Dendritic cell treated with granulocyte-macrophage colony-stimulating factor and Interleukin-4, amounts not matched to agents 40 ng/mL and 50 ng/mL, for 4 days (primary cell): ENCODE data around the gene C18orf32.
"Not testable (repeated sequence)": the region's sequence is repeated elsewhere in the genome, so short reads cannot be mapped to it uniquely, and the experiment has no call there.

Experiments used
- H3K27ac Mint-ChIP-seq: one replicate; pipeline ENCODE4 v1.8.0; 2022; ENCODE audit warnings: mild to moderate bottlenecking, mixed read lengths
- H3K27me3 Mint-ChIP-seq: one replicate; pipeline ENCODE4 v1.8.0; 2022; ENCODE audit warnings: mild to moderate bottlenecking, mixed read lengths
- H3K36me3 Mint-ChIP-seq: one replicate; pipeline ENCODE4 v1.8.0; 2022; ENCODE audit warnings: low read depth, mixed read lengths
- H3K4me1 Mint-ChIP-seq: one replicate; pipeline ENCODE4 v1.8.0; 2022; ENCODE audit warnings: low read depth, mixed read lengths
- H3K4me3 Mint-ChIP-seq: one replicate; pipeline ENCODE4 v1.8.0; 2022; ENCODE audit warnings: mild to moderate bottlenecking, moderate library complexity, mixed read lengths
- H3K9me3 Mint-ChIP-seq: one replicate; pipeline ENCODE4 v1.8.0; 2022; ENCODE audit warnings: mixed read lengths
- intact Hi-C: fragments of 100-400 bp; cut with micrococcal nuclease; formaldehyde crosslinking; loops from one replicate; pipeline ENCODE4 v1.15.0; 2022

C18orf32 gene

DNA sequence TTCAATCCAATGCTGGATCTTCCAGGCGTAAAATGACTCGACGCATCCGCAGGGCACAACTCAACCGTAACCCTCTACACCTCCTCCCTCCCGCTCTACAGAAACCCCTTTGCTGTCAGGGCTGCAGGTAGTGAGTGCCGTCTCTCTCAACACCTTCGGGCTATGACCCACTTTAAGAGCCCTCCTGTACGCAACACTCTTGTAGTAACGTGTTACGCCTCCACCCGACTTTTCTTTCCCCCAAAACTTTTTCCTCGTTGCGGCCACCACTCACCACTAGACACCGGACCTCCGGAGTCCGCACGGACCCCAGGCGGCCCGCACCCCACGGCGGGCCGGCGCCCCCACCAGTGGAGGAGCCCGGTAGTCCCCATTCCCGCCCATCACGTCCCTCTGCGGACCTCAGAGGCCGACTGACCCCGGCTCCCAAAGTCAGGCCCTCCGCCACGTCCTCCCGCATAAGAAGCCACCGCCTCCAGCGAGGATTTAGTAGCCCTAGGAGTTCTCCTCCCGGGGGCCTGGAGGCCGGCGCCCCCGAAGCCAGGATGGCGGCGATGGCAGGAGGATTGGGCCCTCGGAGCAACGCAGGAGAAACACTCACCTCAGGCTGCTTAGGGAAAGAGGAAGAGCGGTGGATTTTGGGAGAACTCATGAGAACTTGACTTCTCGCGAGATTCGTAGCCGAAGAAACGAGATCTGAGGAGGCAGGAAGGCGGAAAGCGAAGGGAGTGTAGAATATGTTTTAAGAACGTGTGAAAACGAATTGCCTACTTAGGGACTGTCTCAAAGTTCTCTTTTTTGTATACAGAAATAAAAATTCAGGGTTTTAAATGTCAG is 5.0 kb upstream of the C18orf32 start, which contains the start of gene RPL17:
Gene RPL17 (minus strand): TSS at position 609 of the 837 bp plus-strand sequence.
- peaks cover 54% of the 10 kb centered on the region for H3K36me3 Mint-ChIP-seq

DNA sequence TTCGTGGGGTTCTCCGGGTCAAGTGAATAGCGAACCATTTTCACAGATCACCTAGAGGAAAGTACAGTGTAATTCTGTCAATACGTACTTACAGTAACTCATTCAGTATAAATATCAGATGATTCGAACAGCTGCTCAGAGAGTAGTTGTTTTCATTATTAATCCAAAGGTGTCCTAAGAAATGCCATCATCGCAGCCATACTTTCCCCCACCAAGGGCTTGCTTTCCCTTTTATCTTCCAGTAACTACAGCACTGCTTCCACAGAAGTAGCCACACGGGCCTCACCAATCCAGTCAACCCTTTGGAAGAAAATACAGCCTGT is 4.5 kb upstream of the C18orf32 start:
- peak overlapping the region; percentile 94 for H3K4me3 Mint-ChIP-seq
- H3K9me3 Mint-ChIP-seq = no peaks in the 10 kb centered on the region
- peaks cover 55% of the 10 kb centered on the region for H3K4me1 Mint-ChIP-seq
- peaks cover 6% of the 10 kb centered on the region for H3K27me3 Mint-ChIP-seq
- peak overlapping the region; percentile 98 for H3K27ac Mint-ChIP-seq
- intact Hi-C loops = loop anchor here (10.0 kb wide), 2 partner anchors 793 to 1543 kb away; partner anchors contain the start of genes CXXC1, MBD1 and SMAD4
- H3K36me3 Mint-ChIP-seq = peaks cover 60% of the 10 kb centered on the region

More for the DNA sequence above, 5.0 kb upstream of the C18orf32 start, which contains the start of gene RPL17:
- Mint-ChIP-seq H3K4me3 (peak within 1 kb of the TSS; percentile 94), H3K9me3 (no peaks in the 10 kb centered on the region), H3K4me1 (peaks cover 55% of the 10 kb centered on the region), H3K27me3 (peaks cover 6% of the 10 kb centered on the region), H3K27ac (peak within 1 kb of the TSS; percentile 98)
- intact Hi-C loops = loop anchor here (1.0 to 10.0 kb wide), 3 partner anchors 32 to 1543 kb away; partner anchors contain the start of genes CXXC1, DYM, MBD1 and SMAD4

DNA sequence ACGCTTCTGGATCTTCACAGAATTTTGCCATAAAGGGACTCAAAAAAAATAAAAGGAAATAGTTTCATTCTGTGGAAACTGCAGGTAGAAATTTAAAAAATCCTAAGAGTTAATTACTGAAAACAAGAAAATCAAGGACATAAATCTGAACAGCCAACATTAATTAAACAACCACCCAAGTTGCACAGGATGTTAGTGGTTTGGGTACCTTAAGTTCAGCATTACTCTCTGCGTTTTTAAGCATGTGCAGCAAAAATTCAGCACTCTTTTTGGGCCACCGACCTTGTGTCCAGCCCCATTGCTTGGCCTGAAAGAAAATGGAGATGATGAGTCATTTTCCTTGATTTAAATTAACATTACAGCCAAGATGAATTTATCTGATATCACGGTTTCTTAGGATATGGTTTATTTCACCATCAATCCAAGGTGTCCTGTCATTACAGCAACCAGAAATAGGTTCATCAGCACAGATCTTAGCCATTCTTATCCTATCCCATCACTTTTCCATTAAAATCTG is 3.3 kb upstream of the C18orf32 start:
- Mint-ChIP-seq H3K4me1 (peaks cover 64% of the 10 kb centered on the region), H3K27ac (no peak overlapping the region), H3K4me3 (peak overlapping the region; percentile 6), H3K36me3 (peaks cover 62% of the 10 kb centered on the region), H3K9me3 (no peaks in the 10 kb centered on the region), H3K27me3 (peaks cover 5% of the 10 kb centered on the region)
- intact Hi-C loops = loop anchor here (10.0 kb wide), 2 partner anchors 794 to 1544 kb away; partner anchors contain the start of genes CXXC1, MBD1 and SMAD4

DNA sequence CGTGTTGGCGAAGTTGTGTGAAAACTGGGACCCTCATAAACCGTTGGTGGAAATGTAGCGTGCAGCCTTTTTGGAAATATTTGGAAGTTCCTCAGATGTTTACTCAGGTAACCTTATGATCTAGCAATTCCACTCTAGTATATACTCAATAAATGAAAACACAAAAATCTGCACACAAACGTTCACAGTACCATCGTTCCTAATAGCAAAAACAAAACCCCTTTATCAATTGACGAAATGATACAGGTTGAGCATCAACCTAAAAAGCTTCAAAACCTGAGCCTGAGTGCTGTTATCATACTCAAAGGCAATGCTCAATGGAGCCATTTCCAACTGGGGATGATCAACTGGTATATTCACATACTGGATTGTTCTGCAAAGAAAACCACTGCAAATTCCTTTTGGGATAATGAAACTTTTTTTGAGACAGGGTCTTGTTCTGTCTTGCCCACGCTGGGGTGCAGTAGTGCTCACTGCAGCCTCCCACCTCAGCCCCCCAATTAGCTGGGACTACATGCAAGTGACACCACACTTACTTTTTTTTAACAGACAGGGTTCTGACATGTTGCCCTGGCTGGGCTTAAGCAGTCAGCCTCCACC is 777 bp upstream of the C18orf32 start:
- H3K4me3 Mint-ChIP-seq = peak overlapping the region; percentile 89
- intact Hi-C loops = loop anchor here (1.0 to 10.0 kb wide), 4 partner anchors 28 to 1556 kb away; partner anchors contain the start of genes ACAA2, DYM and SMAD2
- H3K27me3 Mint-ChIP-seq = no peaks in the 10 kb centered on the region
- H3K9me3 Mint-ChIP-seq = no peaks in the 10 kb centered on the region
- peak overlapping the region; percentile 92 for H3K27ac Mint-ChIP-seq
- peaks cover 53% of the 10 kb centered on the region for H3K4me1 Mint-ChIP-seq
- H3K36me3 Mint-ChIP-seq = peaks cover 71% of the 10 kb centered on the region

DNA sequence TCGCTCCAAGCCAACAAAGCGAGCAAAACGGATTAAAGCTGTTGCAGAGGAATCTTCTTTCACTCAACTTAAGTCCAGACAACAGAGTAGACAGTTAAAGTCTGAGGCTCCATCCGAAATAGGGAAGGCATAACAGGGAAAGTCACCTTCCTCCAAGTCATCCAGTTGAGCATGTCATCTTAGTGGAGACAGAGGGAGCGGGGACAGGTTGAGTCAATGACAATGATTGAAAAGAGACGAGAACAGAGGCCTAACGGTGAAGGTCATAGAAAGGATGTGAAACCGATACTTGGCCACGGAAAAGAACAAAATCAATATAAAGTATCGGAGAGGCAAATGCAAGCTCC is 455 bp downstream of the C18orf32 start:
- Mint-ChIP-seq H3K27me3 (no peaks in the 10 kb centered on the region), H3K36me3 (peaks cover 74% of the 10 kb centered on the region), H3K9me3 (no peaks in the 10 kb centered on the region), H3K4me3 (peak overlapping the region; percentile 89), H3K27ac (peak overlapping the region; percentile 92), H3K4me1 (peaks cover 54% of the 10 kb centered on the region)
- intact Hi-C loops = loop anchor here (2.0 to 10.0 kb wide), 3 partner anchors 326 to 1554 kb away; partner anchors contain the start of genes ACAA2 and SMAD2

DNA sequence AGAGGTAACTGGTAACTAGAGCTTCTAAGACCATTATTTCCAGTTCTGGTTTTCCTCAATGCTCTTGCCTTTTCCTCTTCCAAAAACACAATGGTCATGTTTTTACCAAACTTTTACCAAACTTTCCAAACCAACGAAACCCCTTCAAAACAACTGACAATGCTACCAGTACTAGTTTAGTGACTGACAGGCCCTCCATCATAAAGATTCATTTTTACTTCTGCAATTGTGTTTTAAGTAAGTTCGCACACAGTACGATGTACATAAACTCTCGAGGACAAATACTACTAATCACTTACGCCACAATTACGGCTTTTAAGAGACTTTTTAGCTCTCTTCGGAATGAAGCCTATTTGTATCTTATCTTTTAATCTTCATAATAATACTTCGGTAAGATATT is 900 bp downstream of the C18orf32 start:
- Mint-ChIP-seq H3K36me3 (peaks cover 74% of the 10 kb centered on the region), H3K4me1 (peaks cover 51% of the 10 kb centered on the region), H3K27me3 (no peaks in the 10 kb centered on the region), H3K9me3 (no peaks in the 10 kb centered on the region), H3K27ac (peak overlapping the region; percentile 92), H3K4me3 (peak overlapping the region; percentile 89)
- intact Hi-C loops = loop anchor here (2.0 to 10.0 kb wide), 3 partner anchors 327 to 1554 kb away; partner anchors contain the start of genes ACAA2 and SMAD2

DNA sequence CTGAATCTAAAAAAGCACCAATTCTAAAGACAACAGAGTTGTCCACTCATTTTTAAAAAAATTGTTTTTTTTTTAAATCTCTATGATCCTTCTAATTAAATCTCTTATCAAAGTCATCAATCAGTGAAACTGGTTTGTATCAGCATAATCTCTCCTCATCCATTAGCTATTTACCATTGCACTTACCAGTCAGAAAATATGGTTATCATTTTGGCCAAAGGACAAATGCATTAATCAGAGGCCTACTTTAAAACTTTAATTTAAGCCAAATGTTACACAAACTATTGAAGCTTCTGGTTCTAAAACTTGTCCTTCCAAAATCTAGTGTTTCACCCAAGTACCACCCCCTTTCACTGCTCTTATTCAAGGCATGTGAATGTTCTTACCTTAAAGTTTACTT is 3.8 kb downstream of the C18orf32 start:
- H3K27me3 Mint-ChIP-seq = no peaks in the 10 kb centered on the region
- peak overlapping the region; percentile 76 for H3K27ac Mint-ChIP-seq
- H3K4me1 Mint-ChIP-seq = peaks cover 25% of the 10 kb centered on the region
- H3K9me3 Mint-ChIP-seq = no peaks in the 10 kb centered on the region
- intact Hi-C loops = loop anchor here (10.0 kb wide), 1 partner anchor 938 kb away; no protein-coding TSS in a partner anchor
- no peak overlapping the region for H3K4me3 Mint-ChIP-seq
- peaks cover 70% of the 10 kb centered on the region for H3K36me3 Mint-ChIP-seq

DNA sequence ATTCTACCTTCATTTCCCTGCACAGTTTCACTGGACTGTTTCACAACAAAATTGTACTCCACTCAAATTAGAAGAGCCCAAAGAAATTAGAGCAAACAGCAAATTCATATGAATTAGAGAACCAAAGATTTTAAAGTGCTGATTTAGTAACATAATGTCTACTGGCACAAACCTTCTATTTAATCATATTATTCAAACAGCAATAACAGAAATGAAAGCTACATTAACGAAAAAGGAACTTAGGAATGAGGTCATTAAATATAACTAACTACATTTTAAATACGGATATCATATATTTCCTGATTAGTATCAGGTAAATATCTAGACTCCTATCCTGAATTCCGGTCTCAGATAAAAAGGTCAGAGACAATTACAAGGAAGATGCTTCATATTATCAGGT is 5.1 kb downstream of the C18orf32 start:
- H3K36me3 Mint-ChIP-seq = peaks cover 58% of the 10 kb centered on the region
- peak overlapping the region; percentile 76 for H3K27ac Mint-ChIP-seq
- intact Hi-C loops = loop anchor here (10.0 kb wide), 1 partner anchor 937 kb away; no protein-coding TSS in a partner anchor
- no peaks in the 10 kb centered on the region for H3K9me3 Mint-ChIP-seq
- peaks cover 21% of the 10 kb centered on the region for H3K4me1 Mint-ChIP-seq
- no peaks in the 10 kb centered on the region for H3K27me3 Mint-ChIP-seq
- no peak overlapping the region for H3K4me3 Mint-ChIP-seq

DNA sequence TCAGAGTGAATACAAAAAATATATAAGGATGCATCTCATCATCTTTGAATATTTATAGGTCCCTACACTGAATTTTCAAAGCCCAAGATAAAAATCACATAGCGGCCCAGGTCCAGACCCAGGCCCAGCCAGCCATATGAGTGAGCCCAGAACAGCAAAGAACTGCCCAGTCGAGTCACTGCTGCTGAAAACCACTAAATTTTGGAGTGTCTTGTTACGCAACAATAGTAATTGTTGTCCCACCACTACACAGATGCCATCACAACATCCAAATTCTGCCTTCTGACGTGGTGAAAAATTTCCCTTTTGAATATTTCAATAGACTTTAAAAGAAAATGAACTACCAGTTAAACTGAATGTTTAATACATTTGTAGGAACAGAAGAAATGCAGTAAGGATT is 5.7 kb downstream of the C18orf32 start:
- peak overlapping the region; percentile 76 for H3K27ac Mint-ChIP-seq
- H3K4me3 Mint-ChIP-seq = no peak overlapping the region
- H3K9me3 Mint-ChIP-seq = no peaks in the 10 kb centered on the region
- peaks cover 58% of the 10 kb centered on the region for H3K36me3 Mint-ChIP-seq
- intact Hi-C loops = loop anchor here (10.0 kb wide), 1 partner anchor 937 kb away; no protein-coding TSS in a partner anchor
- no peaks in the 10 kb centered on the region for H3K27me3 Mint-ChIP-seq
- H3K4me1 Mint-ChIP-seq = peaks cover 27% of the 10 kb centered on the region

DNA sequence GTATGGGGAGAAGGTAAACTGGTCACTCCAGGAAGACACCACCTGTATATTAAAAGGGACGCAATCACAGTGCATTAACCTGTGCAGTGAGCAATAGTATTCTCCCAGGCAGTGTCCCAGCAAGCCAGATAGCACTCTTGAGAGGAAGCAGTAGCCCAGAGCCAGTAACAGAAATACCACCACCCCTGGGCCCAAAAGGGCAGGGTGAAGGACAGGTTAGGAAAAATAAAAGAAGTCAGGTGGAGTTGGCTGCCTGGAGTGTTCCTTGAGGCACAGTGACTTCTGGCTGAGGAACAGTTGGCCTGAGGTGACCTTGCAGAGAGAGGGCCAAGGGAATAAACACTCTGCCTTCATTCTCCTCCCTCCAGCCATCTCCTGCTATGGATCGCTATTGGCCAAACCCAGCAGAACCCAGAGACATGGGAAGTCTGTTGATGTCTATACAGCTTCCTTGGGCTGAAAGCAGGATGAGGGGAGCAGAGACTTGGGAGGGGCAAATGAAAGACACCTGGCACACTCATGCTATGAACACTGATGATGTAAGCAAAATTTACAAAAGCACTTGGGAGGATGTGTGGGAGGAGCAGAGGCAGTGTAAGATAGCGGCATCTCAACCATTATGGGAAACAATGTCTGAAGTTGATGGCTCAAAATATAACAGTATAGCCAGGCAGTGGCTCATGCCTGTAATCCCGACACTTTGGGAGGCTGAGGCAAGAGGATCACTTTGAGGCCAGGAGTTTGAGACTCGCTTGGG is 7.5 kb downstream of the C18orf32 start:
- intact Hi-C loops = loop anchor here (10.0 kb wide), 2 partner anchors 115 to 935 kb away; no protein-coding TSS in a partner anchor
- Mint-ChIP-seq H3K27me3 (peaks cover under 1% of the 10 kb centered on the region), H3K4me1 (peaks cover 23% of the 10 kb centered on the region), H3K4me3 (no peak overlapping the region), H3K36me3 (peaks cover 60% of the 10 kb centered on the region), H3K27ac (peak overlapping the region; percentile 98), H3K9me3 (no peaks in the 10 kb centered on the region)

DNA sequence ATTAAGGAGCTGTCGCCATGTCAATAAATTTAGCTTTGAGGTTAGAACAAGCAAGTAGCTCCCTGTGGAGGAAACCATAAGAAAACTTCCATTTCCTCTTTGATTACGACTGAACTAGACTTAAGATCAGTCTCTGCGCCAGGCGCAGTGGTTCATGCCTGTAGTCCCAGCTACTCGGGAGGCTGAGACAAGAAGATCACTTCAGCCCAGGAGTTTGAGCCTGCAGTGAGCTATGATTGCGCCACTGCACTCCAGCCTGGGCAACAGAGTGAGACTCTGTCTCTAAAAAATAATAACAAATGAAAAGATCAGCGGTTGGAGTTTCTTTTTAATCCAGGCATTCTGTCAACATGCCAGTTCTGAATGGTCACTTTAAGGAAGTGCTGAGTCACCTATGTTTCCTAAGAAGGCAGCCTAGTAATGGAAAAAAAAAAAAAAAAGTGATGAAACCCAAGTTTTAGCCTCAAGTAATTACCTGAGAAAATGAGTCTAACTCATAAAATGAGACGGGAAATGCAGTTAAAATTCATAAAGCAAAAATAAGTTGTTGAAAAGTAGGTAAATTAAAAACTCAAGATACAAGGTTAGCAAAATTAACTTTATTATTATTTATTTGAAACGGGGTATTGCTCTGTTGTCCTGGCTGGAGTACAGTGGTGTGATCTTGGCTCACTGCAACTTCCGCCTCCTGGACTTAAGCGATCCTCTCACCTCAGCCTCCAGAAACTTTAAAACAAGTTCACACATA is 10.2 kb downstream of the C18orf32 start:
- Mint-ChIP-seq H3K36me3 (peaks cover 41% of the 10 kb centered on the region), H3K9me3 (no peaks in the 10 kb centered on the region), H3K4me3 (peak overlapping the region; percentile 82), H3K4me1 (peaks cover 27% of the 10 kb centered on the region), H3K27me3 (peaks cover 2% of the 10 kb centered on the region), H3K27ac (peak overlapping the region; percentile 98)
- intact Hi-C loops = loop anchor here (10.0 kb wide), 1 partner anchor 112 kb away; no protein-coding TSS in a partner anchor

DNA sequence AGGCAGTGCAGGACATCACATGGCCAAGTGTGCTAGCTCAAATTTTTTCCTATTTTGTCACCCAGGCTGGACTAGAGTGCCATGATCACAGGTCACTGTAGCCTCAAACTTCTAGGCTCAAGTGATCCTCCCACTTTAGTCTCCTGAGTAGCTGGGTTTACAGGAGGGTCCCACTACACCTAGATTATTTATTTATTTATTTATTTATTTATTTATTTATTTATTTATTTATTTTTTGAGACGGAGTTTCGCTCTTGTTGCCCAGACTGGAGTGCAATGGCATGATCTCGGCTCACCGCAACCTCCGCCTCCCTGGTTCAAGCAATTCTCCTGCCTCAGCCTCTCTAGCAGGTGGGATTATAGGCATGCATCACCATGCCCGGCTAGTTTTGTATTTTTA is 12.1 kb downstream of the C18orf32 start:
- not testable (repeated sequence) for H3K4me3 Mint-ChIP-seq, H3K9me3 Mint-ChIP-seq, H3K27me3 Mint-ChIP-seq
- H3K36me3 Mint-ChIP-seq = peaks cover 22% of the 10 kb centered on the region
- H3K27ac Mint-ChIP-seq = peak overlapping the region; percentile 6
- H3K4me1 Mint-ChIP-seq = peaks cover 23% of the 10 kb centered on the region
- intact Hi-C loops = loop anchor here (10.0 kb wide), 1 partner anchor 110 kb away; no protein-coding TSS in a partner anchor
